HL-60/S4 treated with retinoic acid at 250 ng/mL for 4 days and 3 days (cell line): Measurements from ENCODE around the gene YIPF4.
"Not testable (repeated sequence)": the region's sequence is repeated elsewhere in the genome, so short reads cannot be mapped to it uniquely, and the experiment has no call there.

ENCODE experiments used
- in situ Hi-C: fragments of 300-500 bp; cut with MboI; formaldehyde crosslinking; loops from 2 replicates; pipeline ENCODE4 v1.7.0; 2022; ENCODE audit warnings: low sequenced_read_pairs

Gene YIPF4

GRCh38 chr2:32277674-32278477, at the start of gene YIPF4:
TSS of gene YIPF4 (plus strand) at chr2:32277904. CDS start at chr2:32278156, 252 bp downstream.
- in situ Hi-C loops, result no loop called here

GRCh38 chr2:32228181-32228580, 49.5 kb upstream of the YIPF4 start:
- in situ Hi-C loops, result no loop called here

- in situ Hi-C loops, result no loop called here
These were observed 48.1 kb upstream of the YIPF4 start for GRCh38 chr2:32229635-32230034.

GRCh38 chr2:32231959-32232358, 45.7 kb upstream of the YIPF4 start:
- in situ Hi-C loops, result no loop called here

DNA sequence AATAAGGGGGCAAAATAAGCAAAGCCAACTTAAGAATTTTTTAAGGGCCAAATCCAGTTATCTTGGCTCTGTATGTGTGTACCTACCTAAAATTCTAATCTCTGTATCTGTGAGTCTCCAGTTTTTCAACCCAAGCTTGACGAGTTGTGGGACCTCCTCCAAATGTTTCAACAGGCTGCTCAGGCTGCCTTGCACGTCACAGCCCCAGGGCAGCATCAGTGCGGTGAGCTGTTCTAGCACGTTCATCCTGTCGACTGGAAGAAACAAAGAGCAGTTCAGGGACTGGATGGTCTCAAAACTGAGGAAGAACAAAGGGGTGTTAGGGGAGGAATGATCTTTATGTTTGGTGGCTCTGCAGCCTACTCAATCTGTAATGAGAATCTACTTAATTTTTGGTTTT, 42.4 kb upstream of the YIPF4 start:
- in situ Hi-C loops, result no loop called here

DNA sequence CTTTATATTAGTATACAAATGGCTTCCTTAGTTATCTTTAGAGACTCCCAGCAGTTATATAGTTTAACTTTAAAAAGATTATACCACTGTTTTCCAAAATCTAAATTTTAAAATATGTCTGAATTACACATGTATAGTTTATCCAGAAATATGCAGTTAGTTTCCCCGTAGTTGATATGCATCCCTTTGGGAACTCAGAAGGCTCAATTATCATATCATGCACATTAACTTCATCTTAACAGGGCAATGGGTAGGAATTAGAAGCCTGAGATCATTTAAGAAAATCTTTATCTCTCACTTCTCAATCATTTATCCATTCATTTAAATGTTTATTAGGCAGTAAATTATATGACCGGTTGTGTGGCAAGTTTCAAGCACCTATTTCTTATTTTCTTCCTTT, 40.2 kb upstream of the YIPF4 start:
- in situ Hi-C loops, result no loop called here

DNA sequence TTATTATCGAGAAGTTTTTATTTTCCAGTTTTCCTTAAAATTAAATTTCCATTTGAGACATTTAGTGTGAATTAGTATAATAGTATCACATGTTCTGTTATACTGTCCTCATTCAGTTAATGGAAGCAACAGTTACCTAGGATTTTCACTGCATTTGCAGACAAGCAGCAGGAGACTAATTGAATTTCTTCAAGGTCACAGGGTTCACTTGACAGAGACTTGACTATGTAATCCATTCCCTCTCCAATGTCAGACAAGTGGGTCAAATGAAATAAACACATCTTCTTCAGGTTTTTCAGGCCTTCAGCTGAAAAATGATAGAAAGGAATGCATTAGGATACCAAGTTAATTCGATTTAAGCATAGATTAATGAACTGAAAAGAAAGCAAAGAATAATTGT, 39.7 kb upstream of the YIPF4 start:
- in situ Hi-C loops, result no loop called here

- in situ Hi-C loops, result no loop called here
These were observed 35.4 kb upstream of the YIPF4 start for GRCh38 chr2:32242331-32242730.

DNA sequence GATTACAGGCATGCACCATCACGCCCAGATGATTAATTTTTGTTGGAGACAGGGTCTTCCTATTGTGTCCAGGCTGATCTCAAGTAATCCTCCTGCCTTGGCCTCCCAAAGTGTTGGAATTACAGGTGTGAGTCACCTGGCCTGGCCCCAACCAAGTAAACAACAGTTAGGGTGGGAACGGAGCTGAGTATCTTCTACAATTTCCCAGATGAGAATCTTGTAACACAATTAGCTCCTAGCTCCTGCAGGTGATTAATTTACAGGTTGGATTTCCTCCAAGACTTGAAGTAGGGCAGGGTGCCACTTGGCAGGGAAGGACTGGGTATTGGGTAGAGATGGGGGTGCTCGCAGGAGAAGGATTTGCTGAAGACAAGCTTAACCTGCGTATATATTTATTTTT, 30.8 kb upstream of the YIPF4 start:
- in situ Hi-C loops, result no loop called here

GRCh38 chr2:32248299-32248698, 29.4 kb upstream of the YIPF4 start:
- in situ Hi-C loops, result no loop called here

- in situ Hi-C loops, result no loop called here
These were observed 27.9 kb upstream of the YIPF4 start for GRCh38 chr2:32249731-32250236.

DNA sequence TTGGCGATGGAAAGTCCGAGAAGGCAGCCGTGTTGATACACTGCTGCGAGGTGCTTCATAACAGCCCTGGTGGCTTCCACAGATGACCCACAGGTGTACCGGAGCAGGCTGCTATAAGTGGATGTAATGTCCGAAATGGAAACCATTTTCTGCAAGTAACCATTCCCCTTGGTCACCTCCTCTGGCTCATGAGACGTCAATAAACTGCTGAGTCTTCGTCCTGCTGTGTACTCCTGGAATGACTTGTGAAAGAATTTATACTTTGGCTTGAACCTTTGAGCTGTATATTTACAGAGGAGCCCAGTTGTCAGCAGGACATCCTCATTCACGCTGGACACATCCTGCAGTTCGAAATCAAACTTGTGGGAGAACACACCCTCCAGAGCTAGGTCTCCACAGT, 27.4 kb upstream of the YIPF4 start:
- in situ Hi-C loops, result no loop called here

- in situ Hi-C loops, result no loop called here
These were observed 19.5 kb upstream of the YIPF4 start for GRCh38 chr2:32258242-32258641.

- in situ Hi-C loops, result no loop called here
These were observed 17.3 kb upstream of the YIPF4 start for GRCh38 chr2:32260376-32260775.

GRCh38 chr2:32262105-32262504, 15.6 kb upstream of the YIPF4 start:
- in situ Hi-C loops, result no loop called here

GRCh38 chr2:32264422-32265105, 13.1 kb upstream of the YIPF4 start, which contains the start of gene NLRC4:
TSS of gene NLRC4 (minus strand) at chr2:32264886. CDS start at chr2:32256775, 8,111 bp downstream.
- in situ Hi-C loops, result no loop called here

GRCh38 chr2:32271063-32271462, 6.6 kb upstream of the YIPF4 start:
- in situ Hi-C loops, result no loop called here

DNA sequence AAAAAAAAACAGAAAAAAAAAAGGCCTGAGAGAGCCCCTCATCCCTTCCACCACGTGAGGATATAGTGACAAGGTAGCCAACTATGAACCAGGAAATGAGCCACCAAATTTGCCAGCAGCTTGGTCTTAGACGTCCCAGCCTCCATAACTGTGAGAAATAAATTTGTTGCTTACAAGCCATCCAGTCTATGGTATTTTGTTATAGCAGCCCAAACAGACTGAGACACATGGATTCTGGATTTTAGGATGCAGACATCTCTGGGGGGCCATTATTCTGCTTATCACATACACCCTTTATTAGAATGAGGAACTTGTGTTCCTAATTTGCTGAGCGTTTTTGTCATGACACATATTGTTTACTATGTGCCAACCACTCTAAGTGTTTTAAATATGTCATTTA, 5.4 kb upstream of the YIPF4 start:
- in situ Hi-C loops, result no loop called here

- in situ Hi-C loops, result no loop called here
These were observed 3.4 kb upstream of the YIPF4 start for GRCh38 chr2:32274289-32274688.

GRCh38 chr2:32275790-32276189, 1.9 kb upstream of the YIPF4 start:
- in situ Hi-C loops, result not testable (repeated sequence)

GRCh38 chr2:32277363-32277673, 386 bp upstream of the YIPF4 start:
- in situ Hi-C loops, result no loop called here

GRCh38 chr2:32278478-32278853, 762 bp downstream of the YIPF4 start:
- in situ Hi-C loops, result no loop called here
